Measurements from ENCODE around the gene PPFIA3. TPM values are rescaled to one million over a fixed set of nuclear protein-coding genes. Genes with fewer than 3 reads are reported as not detected.

The PPFIA3 gene
- total and polyA plus RNA-seq, 2 of the 8 experiments (the other 6 are each of a cell fraction or from before 2014, with no cell fraction given): 15.9 to 25.3 TPM

GRCh38 chr19:49189259-49189658 lies 69.9 kb downstream of the PPFIA3 start (continued):
- TF ChIP-seq, protein P1, sequence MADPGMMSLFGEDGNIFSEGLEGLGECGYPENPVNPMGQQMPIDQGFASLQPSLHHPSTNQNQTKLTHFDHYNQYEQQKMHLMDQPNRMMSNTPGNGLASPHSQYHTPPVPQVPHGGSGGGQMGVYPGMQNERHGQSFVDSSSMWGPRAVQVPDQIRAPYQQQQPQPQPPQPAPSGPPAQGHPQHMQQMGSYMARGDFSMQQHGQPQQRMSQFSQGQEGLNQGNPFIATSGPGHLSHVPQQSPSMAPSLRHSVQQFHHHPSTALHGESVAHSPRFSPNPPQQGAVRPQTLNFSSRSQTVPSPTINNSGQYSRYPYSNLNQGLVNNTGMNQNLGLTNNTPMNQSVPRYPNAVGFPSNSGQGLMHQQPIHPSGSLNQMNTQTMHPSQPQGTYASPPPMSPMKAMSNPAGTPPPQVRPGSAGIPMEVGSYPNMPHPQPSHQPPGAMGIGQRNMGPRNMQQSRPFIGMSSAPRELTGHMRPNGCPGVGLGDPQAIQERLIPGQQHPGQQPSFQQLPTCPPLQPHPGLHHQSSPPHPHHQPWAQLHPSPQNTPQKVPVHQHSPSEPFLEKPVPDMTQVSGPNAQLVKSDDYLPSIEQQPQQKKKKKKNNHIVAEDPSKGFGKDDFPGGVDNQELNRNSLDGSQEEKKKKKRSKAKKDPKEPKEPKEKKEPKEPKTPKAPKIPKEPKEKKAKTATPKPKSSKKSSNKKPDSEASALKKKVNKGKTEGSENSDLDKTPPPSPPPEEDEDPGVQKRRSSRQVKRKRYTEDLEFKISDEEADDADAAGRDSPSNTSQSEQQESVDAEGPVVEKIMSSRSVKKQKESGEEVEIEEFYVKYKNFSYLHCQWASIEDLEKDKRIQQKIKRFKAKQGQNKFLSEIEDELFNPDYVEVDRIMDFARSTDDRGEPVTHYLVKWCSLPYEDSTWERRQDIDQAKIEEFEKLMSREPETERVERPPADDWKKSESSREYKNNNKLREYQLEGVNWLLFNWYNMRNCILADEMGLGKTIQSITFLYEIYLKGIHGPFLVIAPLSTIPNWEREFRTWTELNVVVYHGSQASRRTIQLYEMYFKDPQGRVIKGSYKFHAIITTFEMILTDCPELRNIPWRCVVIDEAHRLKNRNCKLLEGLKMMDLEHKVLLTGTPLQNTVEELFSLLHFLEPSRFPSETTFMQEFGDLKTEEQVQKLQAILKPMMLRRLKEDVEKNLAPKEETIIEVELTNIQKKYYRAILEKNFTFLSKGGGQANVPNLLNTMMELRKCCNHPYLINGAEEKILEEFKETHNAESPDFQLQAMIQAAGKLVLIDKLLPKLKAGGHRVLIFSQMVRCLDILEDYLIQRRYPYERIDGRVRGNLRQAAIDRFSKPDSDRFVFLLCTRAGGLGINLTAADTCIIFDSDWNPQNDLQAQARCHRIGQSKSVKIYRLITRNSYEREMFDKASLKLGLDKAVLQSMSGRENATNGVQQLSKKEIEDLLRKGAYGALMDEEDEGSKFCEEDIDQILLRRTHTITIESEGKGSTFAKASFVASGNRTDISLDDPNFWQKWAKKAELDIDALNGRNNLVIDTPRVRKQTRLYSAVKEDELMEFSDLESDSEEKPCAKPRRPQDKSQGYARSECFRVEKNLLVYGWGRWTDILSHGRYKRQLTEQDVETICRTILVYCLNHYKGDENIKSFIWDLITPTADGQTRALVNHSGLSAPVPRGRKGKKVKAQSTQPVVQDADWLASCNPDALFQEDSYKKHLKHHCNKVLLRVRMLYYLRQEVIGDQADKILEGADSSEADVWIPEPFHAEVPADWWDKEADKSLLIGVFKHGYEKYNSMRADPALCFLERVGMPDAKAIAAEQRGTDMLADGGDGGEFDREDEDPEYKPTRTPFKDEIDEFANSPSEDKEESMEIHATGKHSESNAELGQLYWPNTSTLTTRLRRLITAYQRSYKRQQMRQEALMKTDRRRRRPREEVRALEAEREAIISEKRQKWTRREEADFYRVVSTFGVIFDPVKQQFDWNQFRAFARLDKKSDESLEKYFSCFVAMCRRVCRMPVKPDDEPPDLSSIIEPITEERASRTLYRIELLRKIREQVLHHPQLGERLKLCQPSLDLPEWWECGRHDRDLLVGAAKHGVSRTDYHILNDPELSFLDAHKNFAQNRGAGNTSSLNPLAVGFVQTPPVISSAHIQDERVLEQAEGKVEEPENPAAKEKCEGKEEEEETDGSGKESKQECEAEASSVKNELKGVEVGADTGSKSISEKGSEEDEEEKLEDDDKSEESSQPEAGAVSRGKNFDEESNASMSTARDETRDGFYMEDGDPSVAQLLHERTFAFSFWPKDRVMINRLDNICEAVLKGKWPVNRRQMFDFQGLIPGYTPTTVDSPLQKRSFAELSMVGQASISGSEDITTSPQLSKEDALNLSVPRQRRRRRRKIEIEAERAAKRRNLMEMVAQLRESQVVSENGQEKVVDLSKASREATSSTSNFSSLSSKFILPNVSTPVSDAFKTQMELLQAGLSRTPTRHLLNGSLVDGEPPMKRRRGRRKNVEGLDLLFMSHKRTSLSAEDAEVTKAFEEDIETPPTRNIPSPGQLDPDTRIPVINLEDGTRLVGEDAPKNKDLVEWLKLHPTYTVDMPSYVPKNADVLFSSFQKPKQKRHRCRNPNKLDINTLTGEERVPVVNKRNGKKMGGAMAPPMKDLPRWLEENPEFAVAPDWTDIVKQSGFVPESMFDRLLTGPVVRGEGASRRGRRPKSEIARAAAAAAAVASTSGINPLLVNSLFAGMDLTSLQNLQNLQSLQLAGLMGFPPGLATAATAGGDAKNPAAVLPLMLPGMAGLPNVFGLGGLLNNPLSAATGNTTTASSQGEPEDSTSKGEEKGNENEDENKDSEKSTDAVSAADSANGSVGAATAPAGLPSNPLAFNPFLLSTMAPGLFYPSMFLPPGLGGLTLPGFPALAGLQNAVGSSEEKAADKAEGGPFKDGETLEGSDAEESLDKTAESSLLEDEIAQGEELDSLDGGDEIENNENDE (IDR thresholded peaks at IDR 0.05; ENCODE audit: insufficient replicate concordance, low read length): no peak
- TF ChIP-seq ASH2L (IDR thresholded peaks at IDR 0.05; ENCODE audit: low read length) (no peak), POLR2A (IDR thresholded peaks at IDR 0.05; ENCODE audit: control extremely low read depth in 1 of 2, low read depth in 2 of 2, low read length in 2 of 2) (no peak), TEAD4 (IDR thresholded peaks at IDR 0.05; ENCODE audit: low read depth, low read length) (no peak), RBBP5 (IDR thresholded peaks at IDR 0.05; ENCODE audit: borderline replicate concordance, low read depth, low read length) (no peak), SIX5 (IDR thresholded peaks at IDR 0.05; ENCODE audit: low read depth, low read length) (no peak), POLR2AphosphoS5 (IDR thresholded peaks at IDR 0.05; ENCODE audit: low read depth, low read length) (no peak)
- TF ChIP-seq, protein P2, sequence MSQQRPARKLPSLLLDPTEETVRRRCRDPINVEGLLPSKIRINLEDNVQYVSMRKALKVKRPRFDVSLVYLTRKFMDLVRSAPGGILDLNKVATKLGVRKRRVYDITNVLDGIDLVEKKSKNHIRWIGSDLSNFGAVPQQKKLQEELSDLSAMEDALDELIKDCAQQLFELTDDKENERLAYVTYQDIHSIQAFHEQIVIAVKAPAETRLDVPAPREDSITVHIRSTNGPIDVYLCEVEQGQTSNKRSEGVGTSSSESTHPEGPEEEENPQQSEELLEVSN (IDR thresholded peaks at IDR 0.05): no peak

All from H1 (cell line).